Osteocyte (in vitro differentiated cells): ENCODE data around the gene CDK5RAP2. TPM values are rescaled to one million over a fixed set of nuclear protein-coding genes. Genes with fewer than 3 reads are reported as not detected.

ENCODE experiments used
- DNase-seq: peaks from one replicate; pipeline ENCODE4 v3.0.0; 2021; ENCODE audit warnings: mixed read lengths; ENCODE audit not compliant: unreplicated experiment; ENCODE audit errors: extremely low spot score
- H3K27ac Mint-ChIP-seq: one replicate; pipeline ENCODE4 v1.8.0; 2021; ENCODE audit warnings: mild to moderate bottlenecking, mixed read lengths; ENCODE audit not compliant: unreplicated experiment
- H3K27me3 Mint-ChIP-seq: one replicate; pipeline ENCODE4 v1.8.0; 2021; ENCODE audit warnings: mixed read lengths; ENCODE audit not compliant: unreplicated experiment
- H3K36me3 Mint-ChIP-seq: one replicate; pipeline ENCODE4 v1.8.0; 2021; ENCODE audit warnings: mixed read lengths; ENCODE audit not compliant: unreplicated experiment
- H3K4me1 Mint-ChIP-seq: one replicate; pipeline ENCODE4 v1.8.0; 2021; ENCODE audit warnings: mixed read lengths; ENCODE audit not compliant: unreplicated experiment
- H3K4me3 Mint-ChIP-seq: one replicate; pipeline ENCODE4 v1.8.0; 2021; ENCODE audit warnings: mild to moderate bottlenecking, moderate library complexity, mixed read lengths; ENCODE audit not compliant: unreplicated experiment
- H3K9me3 Mint-ChIP-seq: one replicate; pipeline ENCODE4 v1.8.0; 2021; ENCODE audit warnings: mixed read lengths; ENCODE audit not compliant: unreplicated experiment
- total RNA-seq: library from RNA; stranded (reverse); gene quantifications from 2 replicates; pipeline ENCODE4 v1.2.1, GENCODE V29; 2021
- TF ChIP-seq, protein P1 (sequence below): fragments of 200-600 bp; sonication (generic); IDR thresholded peaks from 2 replicates; pipeline ENCODE4 v1.5.0; 2021; ENCODE audit warnings: antibody characterized with exemption, mild to moderate bottlenecking, moderate library complexity

CDK5RAP2 gene
- total RNA-seq, 1 donor from 2014 or later, result 48.7 TPM

DNA sequence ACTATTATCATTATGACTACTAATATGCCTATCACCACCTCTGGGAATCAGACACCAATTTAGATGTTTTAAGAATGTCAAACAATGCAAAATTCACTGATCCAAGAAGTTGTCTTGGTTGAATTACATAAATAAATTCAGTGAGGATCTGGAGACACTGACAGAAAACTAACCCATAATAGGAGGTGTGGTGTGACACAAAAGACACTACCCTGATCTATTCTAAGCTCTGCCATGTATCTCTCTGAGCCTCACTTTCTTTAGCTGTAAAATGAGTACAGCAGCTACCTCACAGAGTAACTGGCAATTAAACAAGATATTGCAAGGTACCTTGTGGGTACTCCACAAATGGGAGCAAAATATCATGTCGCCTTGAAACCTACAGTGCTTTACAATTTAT lies 7.5 kb downstream of the CDK5RAP2 start:
- Mint-ChIP-seq H3K27ac (no peak overlapping the region), H3K9me3 (no peaks in the 10 kb centered on the region), H3K36me3 (peaks cover 25% of the 10 kb centered on the region), H3K4me3 (no peak overlapping the region), H3K4me1 (peaks cover 2% of the 10 kb centered on the region), H3K27me3 (no peaks in the 10 kb centered on the region)
- TF ChIP-seq, protein P1, sequence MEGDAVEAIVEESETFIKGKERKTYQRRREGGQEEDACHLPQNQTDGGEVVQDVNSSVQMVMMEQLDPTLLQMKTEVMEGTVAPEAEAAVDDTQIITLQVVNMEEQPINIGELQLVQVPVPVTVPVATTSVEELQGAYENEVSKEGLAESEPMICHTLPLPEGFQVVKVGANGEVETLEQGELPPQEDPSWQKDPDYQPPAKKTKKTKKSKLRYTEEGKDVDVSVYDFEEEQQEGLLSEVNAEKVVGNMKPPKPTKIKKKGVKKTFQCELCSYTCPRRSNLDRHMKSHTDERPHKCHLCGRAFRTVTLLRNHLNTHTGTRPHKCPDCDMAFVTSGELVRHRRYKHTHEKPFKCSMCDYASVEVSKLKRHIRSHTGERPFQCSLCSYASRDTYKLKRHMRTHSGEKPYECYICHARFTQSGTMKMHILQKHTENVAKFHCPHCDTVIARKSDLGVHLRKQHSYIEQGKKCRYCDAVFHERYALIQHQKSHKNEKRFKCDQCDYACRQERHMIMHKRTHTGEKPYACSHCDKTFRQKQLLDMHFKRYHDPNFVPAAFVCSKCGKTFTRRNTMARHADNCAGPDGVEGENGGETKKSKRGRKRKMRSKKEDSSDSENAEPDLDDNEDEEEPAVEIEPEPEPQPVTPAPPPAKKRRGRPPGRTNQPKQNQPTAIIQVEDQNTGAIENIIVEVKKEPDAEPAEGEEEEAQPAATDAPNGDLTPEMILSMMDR, result no peak
- no peak for DNase-seq

DNA sequence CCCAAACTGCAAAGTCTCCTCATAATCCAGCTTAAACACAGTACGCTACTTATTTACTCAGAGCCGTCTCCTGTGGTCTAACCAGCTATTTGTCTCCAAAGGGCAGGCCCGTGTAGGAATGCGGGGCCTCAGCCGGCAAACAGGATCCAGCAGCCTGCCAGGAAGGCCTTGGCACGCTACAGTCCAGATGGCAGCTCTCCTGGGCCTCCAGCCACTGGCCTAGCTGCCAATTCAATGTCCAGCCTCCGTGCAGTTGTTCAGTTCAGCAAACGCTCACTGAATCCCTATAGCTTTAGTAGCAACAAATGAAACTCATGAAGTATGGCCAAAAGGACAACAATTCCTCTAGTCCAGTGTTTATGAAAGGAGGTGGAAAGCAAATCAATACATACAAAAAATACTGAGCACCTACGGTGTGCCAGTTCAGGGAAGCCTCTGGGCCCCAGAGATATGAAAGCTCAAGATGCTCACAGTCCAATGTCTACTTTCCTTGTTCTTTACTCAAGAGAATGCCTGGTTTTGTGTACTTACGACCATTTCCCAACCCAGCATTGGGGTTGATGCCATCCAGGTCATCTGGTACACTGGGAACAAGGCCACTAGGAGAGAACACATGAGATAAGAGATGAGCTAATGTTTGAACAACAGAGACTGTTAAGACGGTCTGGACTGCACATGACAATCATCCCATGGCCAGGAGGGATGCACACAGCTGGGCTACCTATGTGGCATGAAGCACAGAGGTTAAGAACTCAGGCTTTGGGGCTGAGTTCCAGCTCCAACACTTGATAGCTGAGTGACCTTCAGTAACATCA lies 8.3 kb downstream of the CDK5RAP2 start:
- DNase-seq, result no peak
- Mint-ChIP-seq H3K4me1 (peaks cover 2% of the 10 kb centered on the region), H3K27ac (no peak overlapping the region), H3K27me3 (no peaks in the 10 kb centered on the region), H3K36me3 (peaks cover 25% of the 10 kb centered on the region), H3K9me3 (no peaks in the 10 kb centered on the region), H3K4me3 (no peak overlapping the region)
- TF ChIP-seq, protein P1, result no peak

DNA sequence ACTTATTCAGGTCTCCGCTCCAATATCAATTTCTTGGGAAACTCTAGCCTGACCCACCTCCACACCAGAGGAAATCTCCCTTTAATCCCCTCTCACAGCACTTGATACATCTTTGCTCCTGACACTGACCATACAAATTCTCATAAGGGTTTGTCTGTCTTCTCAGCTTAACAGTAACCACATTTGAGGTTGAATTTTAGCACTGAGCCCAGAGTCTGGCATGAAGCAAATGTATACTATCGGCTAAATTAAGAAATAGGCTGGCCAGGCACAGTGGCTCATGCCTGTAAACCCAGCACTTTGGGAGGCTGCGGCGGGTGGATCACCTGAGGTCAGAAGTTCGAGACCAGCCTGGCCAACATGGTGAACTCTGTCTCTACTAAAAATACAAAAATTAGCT lies 9.7 kb downstream of the CDK5RAP2 start:
- no peak for DNase-seq
- no peaks in the 10 kb centered on the region for H3K9me3 Mint-ChIP-seq
- H3K4me1 Mint-ChIP-seq, result peaks cover 2% of the 10 kb centered on the region
- no peaks in the 10 kb centered on the region for H3K27me3 Mint-ChIP-seq
- TF ChIP-seq, protein P1, result no peak
- peaks cover 31% of the 10 kb centered on the region for H3K36me3 Mint-ChIP-seq
- H3K27ac Mint-ChIP-seq, result no peak overlapping the region
- no peak overlapping the region for H3K4me3 Mint-ChIP-seq

DNA sequence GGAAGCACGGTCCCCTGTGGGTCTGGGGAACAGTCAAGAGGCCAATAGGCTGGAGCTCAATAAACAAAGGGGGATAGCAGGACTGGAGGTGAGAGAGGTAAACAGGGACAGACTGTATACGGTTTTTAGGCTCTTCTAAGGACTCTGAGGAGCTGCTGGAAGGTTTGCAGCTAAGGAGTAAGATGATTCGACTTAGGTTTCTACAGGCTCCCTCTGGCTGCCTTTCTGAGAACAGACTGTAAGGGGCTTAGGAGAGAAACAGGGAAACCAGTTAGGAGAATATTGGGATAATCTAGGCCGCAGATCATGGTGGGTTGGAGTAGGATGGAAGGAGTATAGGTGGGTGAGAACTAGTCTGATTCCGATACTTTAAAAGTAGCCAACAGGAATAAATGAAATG lies 10.4 kb downstream of the CDK5RAP2 start:
- TF ChIP-seq, protein P1, result no peak
- no peaks in the 10 kb centered on the region for H3K27me3 Mint-ChIP-seq
- H3K9me3 Mint-ChIP-seq, result no peaks in the 10 kb centered on the region
- peaks cover 38% of the 10 kb centered on the region for H3K36me3 Mint-ChIP-seq
- DNase-seq, result no peak
- peaks cover 2% of the 10 kb centered on the region for H3K4me1 Mint-ChIP-seq
- H3K27ac Mint-ChIP-seq, result no peak overlapping the region
- no peak overlapping the region for H3K4me3 Mint-ChIP-seq

DNA sequence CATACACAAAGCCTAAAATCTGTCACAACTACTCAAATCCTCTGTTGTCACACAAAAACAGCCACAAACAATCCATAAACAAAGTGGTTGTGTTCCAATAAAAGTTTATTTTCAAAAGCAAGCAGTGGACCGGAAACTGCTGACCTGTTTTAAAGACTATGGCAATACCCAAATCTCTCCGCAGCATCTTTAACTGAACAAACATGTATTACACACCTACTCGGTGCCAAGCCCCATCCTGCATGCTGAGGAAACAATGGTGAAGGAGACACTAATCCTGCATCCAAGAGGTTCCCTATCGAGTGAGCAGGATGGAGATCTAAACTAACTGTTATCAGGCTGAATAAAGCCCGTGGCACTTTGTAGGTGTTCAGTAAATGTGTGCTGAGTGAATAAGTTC lies 11.2 kb downstream of the CDK5RAP2 start:
- Mint-ChIP-seq H3K36me3 (peaks cover 40% of the 10 kb centered on the region), H3K4me3 (no peak overlapping the region), H3K27ac (no peak overlapping the region), H3K27me3 (no peaks in the 10 kb centered on the region), H3K9me3 (no peaks in the 10 kb centered on the region), H3K4me1 (peaks cover under 1% of the 10 kb centered on the region)
- DNase-seq, result no peak
- TF ChIP-seq, protein P1, result no peak
